ENCODE data around the gene HACD2. TPM values are rescaled to one million over a fixed set of nuclear protein-coding genes. Genes with fewer than 3 reads are reported as not detected.

HACD2 gene
- polyA plus RNA-seq, 1 of the 3 experiments (the other 2 are of a cell fraction): 13.8 TPM

GRCh38 chr3:123518892-123519485, 65.9 kb downstream of the HACD2 start:
- H3K79me2 ChIP-seq (ENCODE audit: insufficient read depth): no peaks in the 10 kb centered on the region
- H3K9me3 ChIP-seq: no peaks in the 10 kb centered on the region
- H3K4me1 ChIP-seq (ENCODE audit: control insufficient read depth in 1 of 2, insufficient read depth in 2 of 2, low read depth in 1 of 2, low read length in 1 of 2): peaks cover 6 to 8% of the 10 kb centered on the region in 2 experiments; a peak in 2 of 4 replicates
- CTCF ChIA-PET: interaction anchor here (1.2 kb wide), 2 partner anchors 13 to 567 kb away, joined by 3 to 4 read pairs; no protein-coding TSS in a partner anchor
- H3K27ac ChIP-seq (ENCODE audit: low read depth in 2 of 2, low read length in 1 of 2): no peak overlapping the region
- H3F3A ChIP-seq (replicated peaks; ENCODE audit: insufficient read depth): no peaks in the 10 kb centered on the region
- no peaks in the 10 kb centered on the region for H4K20me1 ChIP-seq (ENCODE audit: insufficient read depth)
- H3K9ac ChIP-seq: no peak overlapping the region
- H2AFZ ChIP-seq (ENCODE audit: low read depth): no peak overlapping the region
- no peak for DNase-seq
- no peak overlapping the region for H3K4me3 ChIP-seq (ENCODE audit: low read depth in 2 of 2, low read length in 1 of 2)
- whole genome bisulfite sequencing (ENCODE audit: low lambda C conversion rate): 100% methylated on average over 4 of the region's 4 CpGs
- no peak overlapping the region for H3K4me2 ChIP-seq
- no peaks in the 10 kb centered on the region for H3K9me2 ChIP-seq
- TF ChIP-seq GABPA (IDR thresholded peaks at IDR 0.05; ENCODE audit: low read depth) (no peak), PBX3 (IDR thresholded peaks at IDR 0.05) (no peak), YY1 (IDR thresholded peaks at IDR 0.05; ENCODE audit: low read depth) (no peak), CHD2 (IDR thresholded peaks at IDR 0.05; ENCODE audit: low read length, partially characterized antibody) (no peak), FOXM1 (IDR thresholded peaks at IDR 0.05; ENCODE audit: low read depth) (no peak)
- peaks cover 0 to 3% of the 10 kb centered on the region in 2 experiments for H3K36me3 ChIP-seq (replicated peaks in 1 of 2; ENCODE audit: control insufficient read depth in 1 of 2, insufficient read depth in 2 of 2, low read length in 1 of 2)
- POLR2A ChIA-PET: no interaction called here
- H3K27me3 ChIP-seq (ENCODE audit: insufficient read depth): no peaks in the 10 kb centered on the region

- WGBS (ENCODE audit: low lambda C conversion rate): 100% methylated on average over 3 of the region's 3 CpGs
- H3F3A ChIP-seq (replicated peaks; ENCODE audit: insufficient read depth): no peaks in the 10 kb centered on the region
- no peaks in the 10 kb centered on the region for H3K4me1 ChIP-seq (ENCODE audit: control insufficient read depth in 1 of 2, insufficient read depth in 2 of 2, low read depth in 1 of 2, low read length in 1 of 2)
- DNase-seq: no peak
- no peaks in the 10 kb centered on the region for H4K20me1 ChIP-seq (ENCODE audit: insufficient read depth)
- H3K36me3 ChIP-seq (replicated peaks in 1 of 2; ENCODE audit: control insufficient read depth in 1 of 2, insufficient read depth in 2 of 2, low read length in 1 of 2): no peaks in the 10 kb centered on the region
- no peak overlapping the region for H3K4me3 ChIP-seq (ENCODE audit: low read depth in 2 of 2, low read length in 1 of 2)
- no peaks in the 10 kb centered on the region for H3K79me2 ChIP-seq (ENCODE audit: insufficient read depth)
- H3K9me2 ChIP-seq: no peaks in the 10 kb centered on the region
- H3K4me2 ChIP-seq: no peak overlapping the region
- no peaks in the 10 kb centered on the region for H3K27me3 ChIP-seq (ENCODE audit: insufficient read depth)
- no peak overlapping the region for H3K9ac ChIP-seq
- H3K9me3 ChIP-seq: no peaks in the 10 kb centered on the region
- POLR2A ChIA-PET: no interaction called here
- no peak overlapping the region for H3K27ac ChIP-seq (ENCODE audit: low read depth in 2 of 2, low read length in 1 of 2)
- TF ChIP-seq IRF3 (IDR thresholded peaks at IDR 0.05; ENCODE audit: low read depth, low read length): no peak
- TF ChIP-seq JUND (IDR thresholded peaks at IDR 0.05): no peak
- no peak for TF ChIP-seq ELF1 (IDR thresholded peaks at IDR 0.05)
- TF ChIP-seq SIN3A (IDR thresholded peaks at IDR 0.05; ENCODE audit: borderline replicate concordance, low read depth, low read length): no peak
- no peak for TF ChIP-seq FOXJ3 (CRISPR knock-in tag; IDR thresholded peaks at IDR 0.05)
- TF ChIP-seq CTCF (IDR thresholded peaks at IDR 0.05): no peak
- TF ChIP-seq MEF2A (IDR thresholded peaks at IDR 0.05; ENCODE audit: borderline replicate concordance, low read depth): no peak
- no peak for TF ChIP-seq EP300 (IDR thresholded peaks at IDR 0.05; ENCODE audit: borderline replicate concordance in 1 of 2, low read depth in 1 of 2, low read length in 1 of 2)
- no peak for TF ChIP-seq SMC3 (IDR thresholded peaks at IDR 0.05; ENCODE audit: low read depth, low read length)
- no peak for TF ChIP-seq USF2 (IDR thresholded peaks at IDR 0.05; ENCODE audit: borderline replicate concordance, low read depth, low read length)
- TF ChIP-seq TCF12 (IDR thresholded peaks at IDR 0.05): no peak
- TF ChIP-seq RXRA (IDR thresholded peaks at IDR 0.05; ENCODE audit: borderline replicate concordance, low read depth): no peak
- CTCF ChIA-PET: interaction anchor here (0.7 to 2.3 kb wide), 3 partner anchors 23 to 47 kb away, joined by 3 to 6 read pairs (median 3); no protein-coding TSS in a partner anchor
- no peak overlapping the region for H2AFZ ChIP-seq (ENCODE audit: low read depth)
These were observed 73.1 kb downstream of the HACD2 start for GRCh38 chr3:123511726-123512125.

Measured in SK-N-SH (cell line).